ENCODE data around the gene VSIG8.
A peak's percentile ranks its signal among the peaks of the same experiment; 100 is the strongest.

Gene VSIG8

DNA sequence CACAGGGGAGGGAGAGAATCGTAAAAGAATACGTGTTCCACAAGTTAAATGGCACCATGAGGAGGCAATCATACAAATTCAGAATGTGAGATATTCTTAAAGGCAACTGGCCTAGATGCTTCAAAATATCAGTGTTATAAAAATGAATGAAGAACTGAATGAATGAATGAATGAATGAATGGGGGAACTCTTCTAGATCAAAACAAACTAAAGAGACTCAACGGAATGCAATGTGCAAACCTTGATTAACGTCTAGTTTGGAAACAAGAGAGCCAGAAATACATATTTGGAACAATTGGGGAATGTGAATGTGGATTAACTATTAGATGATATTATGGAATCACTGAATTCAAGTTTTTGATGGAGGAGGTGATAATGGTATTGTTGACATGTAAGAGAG, 20.7 kb upstream of the VSIG8 start:
- DNase-seq (ENCODE audit: low read depth in 2 of 2): no peak
- no peak for TF ChIP-seq CTCF (IDR thresholded peaks at IDR 0.05; ENCODE audit: low read depth, low read length)
- H3K4me3 ChIP-seq (replicated peaks in 1 of 2; ENCODE audit: low read depth in 2 of 2, low read length in 2 of 2): no peak overlapping the region

GRCh38 chr1:159882527-159882862, 20.0 kb upstream of the VSIG8 start:
- no peak for TF ChIP-seq CTCF (IDR thresholded peaks at IDR 0.05; ENCODE audit: low read depth, low read length)
- peak; percentile 35 to 74 for DNase-seq (ENCODE audit: low read depth in 2 of 2)
- H3K4me3 ChIP-seq (replicated peaks in 1 of 2; ENCODE audit: low read depth in 2 of 2, low read length in 2 of 2): no peak overlapping the region

DNA sequence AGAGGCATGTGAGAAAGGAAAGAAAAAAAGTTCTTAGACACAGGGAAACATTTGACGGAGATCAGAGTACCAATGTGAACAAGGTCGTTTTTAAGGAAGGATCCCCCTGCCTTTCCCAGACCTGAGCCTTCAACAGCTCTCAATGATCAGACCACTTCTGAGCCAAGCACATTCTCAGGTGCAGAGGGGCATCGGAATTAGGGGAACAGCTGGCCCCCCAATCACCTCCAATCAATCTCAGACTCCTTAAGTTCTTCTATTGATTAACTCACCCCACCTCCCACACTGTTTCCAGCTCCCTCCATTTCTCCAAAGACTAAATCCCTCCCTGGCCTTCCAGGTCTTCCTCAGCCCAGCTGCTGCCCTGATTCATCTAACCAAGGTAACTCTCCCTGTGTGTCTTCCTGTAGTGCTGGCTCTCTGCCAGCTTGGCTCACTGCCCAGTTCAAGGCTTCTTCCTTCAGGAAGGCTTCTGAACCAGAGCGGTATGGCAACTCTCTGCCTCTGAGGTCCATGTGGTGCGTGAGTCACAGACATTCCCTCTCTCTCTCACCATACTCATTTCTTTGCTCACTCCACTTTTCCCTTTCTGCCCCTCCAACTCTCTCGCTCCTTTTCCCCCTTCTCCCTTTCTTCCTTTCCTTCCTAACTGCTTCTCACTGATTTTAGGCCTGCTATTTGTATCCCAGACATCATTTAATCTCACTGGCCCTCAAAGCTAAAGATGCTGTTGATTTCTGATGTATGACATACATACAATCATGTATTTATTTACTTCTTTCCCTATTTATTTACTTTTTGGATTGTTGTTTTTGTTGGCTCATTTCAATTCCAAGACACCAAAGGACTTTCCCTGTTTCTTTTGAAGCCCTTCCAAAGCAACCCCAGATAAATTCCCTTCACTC, 19.4 kb upstream of the VSIG8 start:
- DNase-seq (ENCODE audit: low read depth in 2 of 2): peak; percentile 95 to 99
- H3K4me3 ChIP-seq (replicated peaks in 1 of 2; ENCODE audit: low read depth in 2 of 2, low read length in 2 of 2): no peak overlapping the region
- no peak for TF ChIP-seq CTCF (IDR thresholded peaks at IDR 0.05; ENCODE audit: low read depth, low read length)

DNA sequence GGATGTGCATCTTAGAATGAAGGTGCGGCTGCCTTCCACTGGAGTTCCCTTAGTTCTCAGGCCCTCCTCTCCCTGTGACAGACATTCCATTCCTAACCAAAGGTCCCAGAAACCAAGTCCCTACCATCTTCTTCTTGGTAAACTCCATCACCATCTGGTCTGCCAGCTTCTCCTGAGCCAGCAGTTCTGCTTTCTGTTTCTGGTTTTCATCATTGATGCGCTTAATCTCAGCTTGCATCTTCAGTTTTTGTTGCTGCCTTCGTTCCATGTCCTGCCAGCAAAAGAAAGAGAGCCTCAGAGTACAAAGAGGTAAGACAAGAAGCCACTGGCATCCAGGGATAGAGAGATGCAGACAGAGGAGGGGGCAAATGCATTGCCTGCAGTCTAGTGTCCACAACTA, 18.0 kb upstream of the VSIG8 start:
- no peak for TF ChIP-seq CTCF (IDR thresholded peaks at IDR 0.05; ENCODE audit: low read depth, low read length)
- H3K4me3 ChIP-seq (replicated peaks in 1 of 2; ENCODE audit: low read depth in 2 of 2, low read length in 2 of 2): no peak overlapping the region
- DNase-seq (ENCODE audit: low read depth in 2 of 2): no peak

DNA sequence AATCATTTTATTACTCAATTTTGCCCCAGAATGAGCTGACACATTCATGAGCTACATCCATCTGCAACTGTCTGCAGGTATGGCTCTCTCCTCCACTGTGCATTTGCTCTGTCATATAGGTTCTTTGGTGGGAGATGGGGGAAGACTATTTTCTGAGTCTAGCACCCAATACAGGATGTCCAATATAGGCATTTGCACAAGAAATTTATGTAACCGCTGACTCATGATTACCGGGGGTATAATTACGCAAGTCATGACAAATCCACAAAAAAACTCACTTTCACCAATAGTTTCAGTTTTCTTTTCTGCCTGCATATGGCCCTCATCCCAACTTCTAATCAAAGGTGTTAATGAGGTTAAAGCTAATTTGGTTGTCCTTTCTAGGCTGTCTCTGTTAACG, 17.5 kb upstream of the VSIG8 start:
- peak; percentile 79 to 90 for DNase-seq (ENCODE audit: low read depth in 2 of 2)
- no peak overlapping the region for H3K4me3 ChIP-seq (replicated peaks in 1 of 2; ENCODE audit: low read depth in 2 of 2, low read length in 2 of 2)
- no peak for TF ChIP-seq CTCF (IDR thresholded peaks at IDR 0.05; ENCODE audit: low read depth, low read length)

DNA sequence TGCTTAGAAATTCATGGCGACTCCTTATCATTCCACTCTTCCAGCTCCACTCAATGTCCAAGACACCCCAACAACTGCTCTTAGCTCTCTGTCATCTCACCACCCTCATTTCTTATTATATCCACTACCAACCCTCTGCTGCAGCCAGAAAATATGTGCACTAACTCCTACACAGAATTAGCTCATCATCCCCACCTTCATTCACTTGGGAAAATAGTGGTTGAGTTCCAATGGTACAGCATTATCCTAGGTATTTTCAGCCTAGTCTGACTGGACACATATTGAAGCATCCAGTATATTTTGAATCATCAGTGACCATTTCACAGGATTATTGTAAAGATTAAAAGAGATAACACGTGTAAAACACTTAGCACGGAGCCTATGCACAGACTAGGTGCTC, 16.7 kb upstream of the VSIG8 start:
- H3K4me3 ChIP-seq (replicated peaks in 1 of 2; ENCODE audit: low read depth in 2 of 2, low read length in 2 of 2): no peak overlapping the region
- no peak for DNase-seq (ENCODE audit: low read depth in 2 of 2)
- no peak for TF ChIP-seq CTCF (IDR thresholded peaks at IDR 0.05; ENCODE audit: low read depth, low read length)

Data from cardiac fibroblast (primary cell).